HG03175 (cell line): ENCODE measurements around the gene AMOT.
A peak's percentile ranks its signal among the peaks of the same experiment; 100 is the strongest.
"Not testable (repeated sequence)": the region's sequence is repeated elsewhere in the genome, so short reads cannot be mapped to it uniquely, and the experiment has no call there.

Source experiments
- ATAC-seq: cut with Tn5 transposase; IDR thresholded peaks from one replicate; pipeline ENCODE4 v1.9.1; 2021; ENCODE audit warnings: mild to moderate bottlenecking, moderate library complexity; ENCODE audit not compliant: unreplicated experiment

Gene AMOT

DNA sequence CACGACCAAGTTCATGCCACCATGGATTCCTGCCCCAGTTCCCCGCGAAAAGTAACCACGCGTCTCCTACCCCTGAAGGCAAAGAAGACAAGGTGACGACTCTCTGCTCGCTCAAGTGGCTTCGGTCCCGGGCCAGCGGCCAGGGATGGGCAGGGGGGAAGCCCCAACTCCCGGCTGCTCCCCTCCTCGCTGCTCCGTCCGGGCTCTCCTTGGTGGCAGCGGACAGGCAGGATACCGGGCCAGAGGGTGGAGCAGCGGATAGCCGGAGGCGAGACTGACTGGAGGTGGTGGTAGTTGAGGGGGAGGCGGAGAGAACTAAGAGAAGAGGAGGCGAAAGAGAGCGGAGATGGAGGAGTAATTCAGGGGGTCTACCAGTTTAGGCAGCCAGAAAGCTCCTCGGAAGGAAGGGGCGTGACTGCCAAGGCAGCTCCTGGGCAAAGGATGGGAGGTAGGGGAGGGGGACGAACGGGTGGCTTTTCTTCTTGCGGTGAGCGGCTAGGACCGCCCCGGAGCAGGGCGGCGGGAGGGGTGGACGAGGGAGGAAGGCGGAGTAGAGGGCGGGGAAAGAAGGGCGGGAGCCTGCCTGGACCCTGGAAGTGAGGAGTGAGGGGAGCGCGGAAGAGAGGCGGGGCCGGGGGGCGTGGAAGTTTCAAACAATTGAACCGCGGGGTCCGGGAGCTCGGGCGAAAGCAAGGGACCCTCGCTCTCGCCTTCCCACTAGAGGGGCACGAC, at the start of gene AMOT:
Gene AMOT (minus strand): TSS at position 450 of the 732 bp plus-strand sequence. CDS start 17,705 bp downstream, outside the sequence.
- ATAC-seq, result peak; percentile 65

DNA sequence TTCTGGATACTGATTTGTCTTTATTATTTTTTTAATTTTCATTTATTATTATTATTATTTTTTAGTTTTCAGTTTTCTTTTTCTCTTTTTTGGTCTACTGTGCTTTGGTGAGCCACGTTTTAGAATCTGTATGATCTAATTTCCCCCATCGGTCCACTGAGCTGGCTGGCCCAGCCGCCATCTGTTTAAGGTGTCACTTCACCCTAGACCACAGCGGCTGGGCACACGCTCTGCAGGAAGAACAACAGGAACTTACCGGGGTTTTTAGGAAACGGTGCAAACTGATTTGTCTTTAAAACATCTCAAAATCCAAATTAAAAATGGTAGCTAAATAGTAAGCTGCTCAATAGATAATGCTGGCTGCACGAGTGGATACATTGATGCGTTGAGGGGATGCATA, 48.8 kb upstream of the AMOT start:
- ATAC-seq, result no peak

GRCh38 chrX:112888916-112889315, 48.3 kb upstream of the AMOT start:
- no peak for ATAC-seq

DNA sequence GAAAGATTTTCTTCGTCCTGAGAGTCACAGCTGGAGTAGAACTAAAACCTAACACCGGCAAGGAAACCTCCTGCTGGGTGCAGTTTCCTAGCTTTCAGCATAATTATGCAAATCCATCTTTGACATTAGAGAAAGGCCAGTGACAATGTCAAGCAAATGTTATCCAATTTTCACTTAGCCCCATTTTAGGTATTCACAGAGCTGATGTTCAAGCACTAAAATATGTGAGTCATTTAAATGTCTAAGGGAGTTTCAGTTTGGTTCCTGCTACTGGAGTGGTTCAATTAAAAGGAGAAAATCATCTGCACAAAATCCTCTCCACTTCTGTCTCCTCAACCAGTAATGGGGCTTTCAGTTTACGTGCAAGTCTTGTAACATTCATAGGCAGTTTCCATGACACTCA, 37.1 kb upstream of the AMOT start:
- ATAC-seq, result no peak

GRCh38 chrX:112874614-112875013, 34.0 kb upstream of the AMOT start:
- ATAC-seq, result peak; percentile 52

DNA sequence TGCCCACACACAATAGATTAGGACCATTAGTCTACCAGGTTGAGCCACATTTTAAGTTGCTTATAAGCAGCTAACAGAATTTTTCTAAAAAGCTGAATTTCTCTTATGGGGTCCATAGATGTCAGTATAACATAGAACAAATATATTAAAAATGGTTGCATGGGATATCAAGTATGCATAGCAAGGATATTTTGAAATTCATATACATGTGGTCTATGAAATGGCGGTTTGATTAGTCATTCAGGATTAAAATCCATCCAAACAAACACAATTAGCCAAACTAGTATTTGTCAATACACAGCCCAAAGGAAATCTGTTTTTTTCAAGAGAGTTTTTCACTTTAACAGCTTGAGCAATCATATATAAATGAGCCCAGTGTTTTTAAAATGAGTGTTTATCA, 33.5 kb upstream of the AMOT start:
- ATAC-seq, result no peak

DNA sequence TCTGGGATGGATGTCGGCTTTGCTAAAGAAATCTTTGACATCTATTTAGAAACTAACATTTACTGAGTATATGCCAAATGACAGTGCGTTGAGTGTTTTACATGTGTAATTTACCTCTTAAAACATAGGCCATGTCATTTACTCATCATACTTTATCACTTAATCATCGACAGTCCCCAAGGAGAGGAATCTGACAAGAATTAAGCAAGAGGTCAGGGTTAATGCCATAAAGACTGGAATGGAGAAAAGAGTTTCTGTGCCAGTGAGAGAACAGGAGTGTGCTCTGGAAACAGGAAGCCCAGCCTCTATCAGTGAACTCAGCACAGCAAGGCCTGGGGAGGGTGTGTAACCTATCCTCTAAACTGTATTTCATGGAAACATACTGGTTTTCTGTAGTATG, 28.0 kb upstream of the AMOT start:
- no peak for ATAC-seq

DNA sequence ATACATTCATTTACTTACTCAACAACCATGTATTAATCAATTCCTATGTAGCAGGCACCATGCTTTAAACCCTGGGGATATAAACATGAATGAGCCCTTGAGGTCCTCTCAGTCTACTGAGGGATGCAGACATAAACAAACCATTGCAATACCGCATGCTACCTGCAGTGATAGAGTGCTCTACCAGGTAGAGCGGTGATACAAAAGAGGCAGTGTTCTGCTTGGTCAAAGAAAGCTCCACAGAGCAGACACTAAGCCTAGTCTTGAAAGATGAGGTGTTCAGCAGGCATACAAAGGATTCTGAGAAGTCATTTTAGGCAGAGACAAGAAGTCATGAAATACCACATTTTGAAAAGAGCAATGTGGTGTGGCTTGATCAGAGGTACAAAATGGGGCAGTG, 26.9 kb upstream of the AMOT start:
- ATAC-seq, result peak; percentile 89

GRCh38 chrX:112866175-112866574, 25.5 kb upstream of the AMOT start:
- ATAC-seq, result no peak

- no peak for ATAC-seq
Observed at GRCh38 chrX:112865464-112866025, 24.9 kb upstream of the AMOT start.

DNA sequence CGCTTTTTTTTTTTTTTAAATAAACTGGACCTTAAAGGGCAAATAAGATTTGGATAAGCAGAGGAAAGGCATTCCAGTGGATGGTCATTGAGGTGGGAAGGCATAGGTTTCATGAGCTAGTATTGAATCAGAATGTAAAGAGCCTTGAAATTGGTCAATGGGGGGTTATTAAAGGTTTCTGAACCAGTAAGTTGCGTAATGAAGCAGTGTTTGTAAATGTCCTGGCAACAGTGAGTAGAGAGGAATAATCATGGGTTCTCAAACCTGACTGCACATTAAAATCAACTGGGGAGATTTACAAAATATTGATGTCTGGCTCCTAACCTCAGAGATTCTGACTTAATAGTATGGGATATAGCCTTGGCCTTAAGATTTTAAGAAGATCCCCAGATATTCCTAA, 23.2 kb upstream of the AMOT start:
- no peak for ATAC-seq

DNA sequence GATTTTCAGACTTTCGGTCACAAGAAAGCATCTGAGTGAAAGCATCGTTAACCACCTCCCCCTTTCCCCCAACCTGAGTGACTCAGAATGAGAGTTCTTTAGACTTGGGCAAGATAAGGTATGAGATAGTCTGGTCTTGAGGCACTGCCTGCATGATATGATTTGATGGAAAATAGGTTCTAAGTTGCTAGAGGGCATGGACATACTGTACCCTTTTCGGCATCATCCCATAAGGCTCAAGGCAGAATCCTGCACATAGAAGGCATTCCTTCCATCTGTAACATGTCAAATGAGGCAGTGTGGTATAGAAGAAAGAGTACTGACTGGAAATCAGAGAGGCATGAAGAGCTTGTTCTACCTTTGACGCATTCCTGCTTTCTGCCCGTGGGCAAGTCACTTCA, 16.8 kb upstream of the AMOT start:
- ATAC-seq, result no peak

DNA sequence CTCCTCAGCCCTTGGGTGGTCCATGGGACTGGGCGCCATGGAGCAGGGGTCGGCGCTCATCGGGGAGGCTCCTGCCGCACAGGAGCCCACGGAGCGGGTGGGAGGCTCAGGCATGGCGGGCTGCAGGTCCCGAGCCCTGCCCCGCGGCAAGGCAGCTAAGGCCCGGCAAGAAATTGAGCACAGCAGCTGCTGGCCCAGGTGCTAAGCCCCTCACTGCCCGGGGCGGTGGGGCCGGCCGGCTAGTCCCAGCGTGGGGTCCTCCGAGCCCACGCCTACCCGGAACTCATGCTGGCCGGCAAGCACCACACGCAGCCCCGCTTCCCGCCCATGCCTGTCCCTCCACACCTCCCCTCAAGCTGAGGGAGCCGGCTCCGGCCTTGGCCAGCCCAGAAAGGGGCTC, 14.3 kb upstream of the AMOT start:
- ATAC-seq, result not testable (repeated sequence)

DNA sequence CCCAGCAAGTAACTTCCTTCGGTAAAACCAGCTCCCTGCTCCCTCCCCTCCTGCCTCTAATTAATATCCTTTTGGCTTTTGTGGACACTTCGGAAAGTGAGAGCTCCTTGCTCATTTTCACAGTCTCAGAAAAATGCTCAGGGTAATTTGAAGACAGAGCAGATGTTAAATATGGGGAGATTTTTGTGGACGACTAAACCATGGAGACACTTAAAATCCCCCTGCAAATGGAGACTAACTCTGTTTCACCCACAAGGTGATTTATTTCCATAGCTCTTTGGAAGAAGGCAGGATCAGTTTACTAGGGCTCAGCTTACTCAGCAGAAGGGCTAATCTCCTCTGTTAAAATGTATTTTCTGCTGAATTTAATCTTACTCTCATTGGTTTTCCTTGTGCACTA, 12.2 kb upstream of the AMOT start:
- ATAC-seq, result no peak

DNA sequence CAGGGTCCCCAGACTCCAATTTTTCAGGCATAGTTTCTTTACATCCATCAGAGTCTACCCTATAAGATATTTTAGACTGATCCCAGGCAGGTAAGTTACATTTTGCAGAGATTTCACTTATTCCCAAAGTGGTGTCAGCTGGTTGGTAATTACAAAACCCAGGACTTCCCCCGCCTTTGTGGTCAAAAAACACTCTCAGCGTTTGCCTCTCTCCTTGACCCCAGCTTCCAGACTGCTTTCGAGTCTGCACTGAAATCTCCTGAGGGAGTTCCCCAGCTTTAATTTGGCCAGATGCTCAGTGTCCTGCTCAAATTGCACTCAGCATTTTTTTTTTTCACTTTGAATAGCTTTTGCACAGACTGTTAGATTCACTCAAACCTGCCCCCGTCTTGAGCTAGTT, 11.2 kb upstream of the AMOT start:
- peak; percentile 60 for ATAC-seq

- peak; percentile 89 for ATAC-seq
Observed at GRCh38 chrX:112851161-112851779, 10.6 kb upstream of the AMOT start.

DNA sequence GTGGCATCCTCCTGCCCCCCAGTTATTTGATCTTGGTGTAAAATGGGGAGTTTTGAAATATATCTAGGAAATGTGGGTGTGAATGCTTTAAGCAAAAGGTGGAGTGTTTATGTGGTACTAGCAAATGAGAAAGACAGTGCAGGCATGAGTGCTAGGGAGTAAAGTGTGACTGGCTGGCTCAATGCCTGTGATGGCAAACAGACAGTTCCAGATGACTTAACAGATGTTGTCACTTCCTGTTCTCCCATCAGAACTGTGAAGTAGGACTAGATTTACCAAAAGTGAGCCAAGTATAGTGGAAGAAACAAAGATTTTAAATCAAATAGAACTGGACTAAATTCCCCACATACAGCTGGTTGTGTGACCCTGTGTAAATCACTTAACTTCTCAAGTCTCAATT, 8.4 kb upstream of the AMOT start:
- peak; percentile 29 for ATAC-seq

- ATAC-seq, result no peak
Observed at GRCh38 chrX:112846782-112847181, 6.2 kb upstream of the AMOT start.

DNA sequence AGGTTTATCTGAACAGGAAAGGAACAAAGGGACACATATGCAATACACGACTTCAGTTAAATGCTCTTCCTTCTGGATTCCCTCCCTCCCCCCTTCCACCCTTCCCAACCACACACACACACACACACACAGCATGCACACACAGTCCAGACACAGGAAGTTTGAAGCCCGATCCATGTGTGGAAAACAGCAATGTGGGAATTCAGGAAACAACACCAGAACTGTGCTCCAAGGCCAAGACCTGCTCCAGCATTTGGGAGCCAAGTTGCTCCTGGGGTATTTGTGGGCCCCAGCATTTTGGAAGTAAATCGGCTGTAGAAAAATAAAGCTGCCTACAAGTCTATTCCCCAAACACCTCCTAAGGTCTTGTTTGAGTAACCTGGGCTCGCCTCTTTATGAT, 5.6 kb upstream of the AMOT start:
- no peak for ATAC-seq

DNA sequence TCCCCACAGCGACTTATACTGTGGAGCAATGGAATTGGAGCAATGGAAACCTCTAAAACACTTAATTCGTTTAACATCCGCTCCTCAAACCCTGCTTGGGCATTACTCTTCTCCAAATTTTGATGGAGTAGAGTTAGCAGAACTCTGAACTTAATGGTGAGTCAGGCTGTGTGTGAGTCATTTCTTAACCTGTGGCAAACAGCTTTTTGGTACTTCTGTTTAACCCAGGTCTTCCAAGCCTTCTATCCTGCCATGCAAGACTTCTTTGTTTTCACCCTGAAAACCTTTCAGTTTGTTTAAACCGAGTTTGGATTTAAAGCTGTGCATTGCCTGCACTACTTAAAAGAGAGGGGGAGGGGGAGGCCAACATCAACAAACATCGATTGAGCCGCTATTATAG, 3.6 kb upstream of the AMOT start:
- peak; percentile 26 for ATAC-seq

- ATAC-seq, result no peak
Observed at GRCh38 chrX:112841820-112842157, 1.2 kb upstream of the AMOT start.

DNA sequence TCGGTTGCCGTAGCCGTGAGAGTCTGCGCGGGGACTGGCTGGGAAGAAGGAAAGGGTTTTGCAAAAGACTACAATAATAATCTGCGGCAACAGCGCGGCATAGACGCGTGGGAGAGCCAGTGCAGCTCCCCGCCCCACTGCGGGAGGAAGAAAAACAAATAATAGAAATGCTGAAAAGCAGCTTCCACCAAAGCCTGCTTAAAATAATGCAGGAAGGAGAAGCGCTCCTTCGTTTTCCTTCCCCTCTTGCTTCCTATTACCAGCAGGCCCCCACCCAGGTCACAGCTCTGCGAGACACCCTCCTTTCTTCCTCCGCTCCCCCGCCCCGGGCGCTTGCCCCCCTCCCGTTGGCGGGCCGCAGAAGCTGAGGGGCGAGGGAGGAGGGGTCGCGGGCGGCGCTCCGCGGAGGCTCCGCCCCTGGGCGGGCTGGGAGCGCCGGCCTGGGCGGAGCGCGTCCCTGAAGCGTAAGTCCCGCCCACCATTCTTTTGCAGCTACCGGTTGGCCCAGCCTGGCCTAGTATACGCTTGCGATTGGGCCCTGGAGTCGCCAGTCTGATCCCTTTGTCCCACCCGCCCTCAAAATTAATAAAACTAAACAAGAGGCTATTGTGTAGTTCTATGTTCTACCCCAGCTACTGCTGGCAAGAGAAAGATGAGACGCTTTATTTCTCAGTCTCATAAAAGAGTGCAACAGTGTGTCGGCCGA, 636 bp upstream of the AMOT start:
- peak; percentile 93 for ATAC-seq
